SK-N-SH (cell line): Measurements from ENCODE around the gene MBD4. TPM values are rescaled to one million over a fixed set of nuclear protein-coding genes. Genes with fewer than 3 reads are reported as not detected.
"Not testable (repeated sequence)": the region's sequence is repeated elsewhere in the genome, so short reads cannot be mapped to it uniquely, and the experiment has no call there.

ENCODE experiments used
- CTCF ChIA-PET: fragments of 300-600, 350-600 bp; formaldehyde crosslinking; extraction: SDS; loops from one replicate; lab custom pipeline; 2021; lab: Yijun Ruan, JAX
- POLR2A ChIA-PET: fragments of 350-600 bp; sonication (Branson Sonifier 250); formaldehyde crosslinking; extraction: SDS; loops from one replicate; lab custom pipeline; 2020; ENCODE audit warnings: antibody characterized with exemption, inconsistent platforms; lab: Yijun Ruan, JAX
- DNase-seq: peaks from one replicate; pipeline ENCODE4 v3.0.0; 2012
- H2AFZ ChIP-seq: fragments of 200-600 bp; sonication (generic); 2 replicates; pipeline ENCODE4 v1.8.1; 2016; ENCODE audit warnings: antibody characterized with exemption, mild to moderate bottlenecking, low read depth
- H3F3A ChIP-seq: fragments of 200-600 bp; sonication (generic); replicated peaks from 2 replicates; pipeline ENCODE3; 2016; ENCODE audit warnings: antibody characterized with exemption, mild to moderate bottlenecking; ENCODE audit not compliant: insufficient read depth
- H3K27ac ChIP-seq, 2 experiments: fragments of 200-500 bp in 1 of 2; fragments of 200-600 bp in 1 of 2; sonication (Bioruptor generic) in 1 of 2; sonication (generic), shearing (Covaris generic) in 1 of 2; 2 replicates each; pipeline versions ENCODE4 v1.5.1 to v1.6.1; 2014 to 2016; ENCODE audit warnings: low read depth in 2 of 2, inconsistent platforms in 1 of 2, low read length in 1 of 2, mild to moderate bottlenecking in 1 of 2, mixed read lengths in 1 of 2
- H3K27me3 ChIP-seq: fragments of 200-600 bp; sonication (generic), shearing (Covaris generic); 2 replicates; pipeline ENCODE4 v1.6.1; 2016; ENCODE audit warnings: mixed run types; ENCODE audit not compliant: insufficient read depth
- H3K36me3 ChIP-seq, 2 experiments: fragments of 200-500 bp in 1 of 2; fragments of 200-600 bp in 1 of 2; sonication (Bioruptor generic) in 1 of 2; sonication (generic) in 1 of 2; replicated peaks in 1 of 2; 2 replicates each; pipeline versions ENCODE3 to v1.5.1; 2014 to 2016; ENCODE audit warnings: low read length in 1 of 2, mild to moderate bottlenecking in 1 of 2; ENCODE audit not compliant: insufficient read depth in 2 of 2, control insufficient read depth in 1 of 2
- H3K4me1 ChIP-seq, 2 experiments: fragments of 200-500 bp in 1 of 2; fragments of 200-600 bp in 1 of 2; sonication (Bioruptor generic) in 1 of 2; sonication (generic), shearing (Covaris generic) in 1 of 2; 2 replicates each; pipeline versions ENCODE4 v1.5.1 to v1.6.1; 2014 to 2016; ENCODE audit warnings: low read depth in 1 of 2, low read length in 1 of 2, mixed run types in 1 of 2; ENCODE audit not compliant: insufficient read depth in 2 of 2, control insufficient read depth in 1 of 2
- H3K4me2 ChIP-seq: fragments of 200-600 bp; sonication (generic), shearing (Covaris generic); 2 replicates; pipeline ENCODE4 v1.6.1; 2017; ENCODE audit warnings: mixed run types
- H3K4me3 ChIP-seq, 2 experiments: fragments of 200-500 bp in 1 of 2; fragments of 200-600 bp in 1 of 2; sonication (Bioruptor generic) in 1 of 2; sonication (generic), shearing (Covaris generic) in 1 of 2; 2 replicates each; pipeline versions ENCODE4 v1.5.1 to v1.8.1; 2014 to 2016; ENCODE audit warnings: low read depth in 2 of 2, inconsistent platforms in 1 of 2, low read length in 1 of 2, mild to moderate bottlenecking in 1 of 2, mixed read lengths in 1 of 2, moderate library complexity in 1 of 2
- H3K79me2 ChIP-seq: fragments of 200-600 bp; sonication (generic); 2 replicates; pipeline ENCODE4 v1.8.1; 2017; ENCODE audit warnings: mild to moderate bottlenecking; ENCODE audit not compliant: insufficient read depth
- H3K9ac ChIP-seq: fragments of 200-600 bp; sonication (generic); 2 replicates; pipeline ENCODE4 v1.6.1; 2017; ENCODE audit warnings: mixed run types
- H3K9me2 ChIP-seq: fragments of 200-600 bp; sonication (generic); 2 replicates; pipeline ENCODE4 v1.6.1; 2017; ENCODE audit warnings: mixed run types
- H3K9me3 ChIP-seq: fragments of 200-600 bp; sonication (generic); 2 replicates; pipeline ENCODE4 v1.6.1; 2017; ENCODE audit warnings: mixed run types, mild to moderate bottlenecking, moderate library complexity
- H4K20me1 ChIP-seq: fragments of 200-600 bp; sonication (generic); 2 replicates; pipeline ENCODE4 v1.6.1; 2017; ENCODE audit warnings: mild to moderate bottlenecking, mixed run types; ENCODE audit not compliant: insufficient read depth
- CHD2 ChIP-seq: fragments of 150-350 bp; IDR thresholded peaks from 2 replicates; pipeline ENCODE4 v1.6.1; 2018; ENCODE audit warnings: low read length; ENCODE audit not compliant: partially characterized antibody
- ELF1 ChIP-seq: IDR thresholded peaks from 2 replicates; pipeline ENCODE4 v1.4.0; 2012
- EP300 ChIP-seq, 2 experiments: IDR thresholded peaks; 2 replicates each; pipeline versions ENCODE4 v1.4.0 to v1.6.1; 2012; ENCODE audit warnings: borderline replicate concordance in 1 of 2, low read depth in 1 of 2, low read length in 1 of 2
- FOXJ3 ChIP-seq: sonication (generic); formaldehyde crosslinking; IDR thresholded peaks from 2 replicates; pipeline ENCODE4 v1.5.1; 2020; ENCODE audit warnings: mild to moderate bottlenecking, missing genetic modification reagents
- GATA2 ChIP-seq: sonication (generic); formaldehyde crosslinking; IDR thresholded peaks from 2 replicates; pipeline ENCODE4 v1.5.0; 2020; ENCODE audit warnings: mild to moderate bottlenecking, missing genetic modification reagents
- JUND ChIP-seq: IDR thresholded peaks from 2 replicates; pipeline ENCODE4 v1.4.0; 2012
- MXI1 ChIP-seq: IDR thresholded peaks from 2 replicates; pipeline ENCODE4 v1.6.1; 2012; ENCODE audit warnings: mild to moderate bottlenecking, low read depth, low read length, improper control_type of control experiment
- NFIC ChIP-seq: IDR thresholded peaks from 2 replicates; pipeline ENCODE4 v1.4.0; 2012; ENCODE audit warnings: borderline replicate concordance
- POLR2AphosphoS5 ChIP-seq: IDR thresholded peaks from 2 replicates; pipeline ENCODE4 v1.6.1; 2012; ENCODE audit warnings: low read depth, low read length
- RFX5 ChIP-seq: IDR thresholded peaks from 2 replicates; pipeline ENCODE4 v1.6.1; 2012; ENCODE audit warnings: mild to moderate bottlenecking, improper control_type of control experiment, low read length
- SIN3A ChIP-seq: IDR thresholded peaks from 2 replicates; pipeline ENCODE4 v1.6.1; 2012; ENCODE audit warnings: low read depth, mild to moderate bottlenecking, low read length, moderate library complexity, borderline replicate concordance
- TAF1 ChIP-seq: IDR thresholded peaks from 2 replicates; pipeline ENCODE4 v1.6.1; 2012; ENCODE audit warnings: low read depth, mild to moderate bottlenecking, low read length, moderate library complexity, borderline replicate concordance
- TEAD4 ChIP-seq: IDR thresholded peaks from 2 replicates; pipeline ENCODE4 v1.4.0; 2012; ENCODE audit warnings: mild to moderate bottlenecking, borderline replicate concordance; ENCODE audit not compliant: insufficient read depth
- YY1 ChIP-seq: IDR thresholded peaks from 2 replicates; pipeline ENCODE4 v1.4.0; 2012; ENCODE audit warnings: low read depth, mild to moderate bottlenecking
- WGBS: methylation state at CpG from one replicate; pipeline ENCODE4 v1.1.6; 2017; ENCODE audit warnings: low lambda C conversion rate; 5-methylcytosine and 5-hydroxymethylcytosine counted together
- polyA plus RNA-seq, 3 experiments: library from polyadenylated mRNA; depleted of rRNA; stranded (reverse); fragments of >200 nt; gene quantifications; 2 replicates each; pipeline ENCODE4 v1.2.3, GENCODE V29; 2012
- TF ChIP-seq, protein P1 (sequence below): IDR thresholded peaks from 2 replicates; pipeline ENCODE4 v1.4.0; 2012; ENCODE audit warnings: low read depth, borderline replicate concordance
- TF ChIP-seq, protein P2 (sequence below): IDR thresholded peaks from 2 replicates; pipeline ENCODE4 v1.4.0; 2012; ENCODE audit warnings: low read depth, borderline replicate concordance
- TF ChIP-seq, protein P3 (sequence below): fragments of 150-350 bp; IDR thresholded peaks from 2 replicates; pipeline ENCODE4 v1.6.1; 2017; ENCODE audit warnings: antibody characterized with exemption, low read length, low read depth, borderline replicate concordance

The MBD4 gene
- polyA plus RNA-seq, 1 of the 3 experiments (the other 2 are of a cell fraction) = 11.1 TPM

DNA sequence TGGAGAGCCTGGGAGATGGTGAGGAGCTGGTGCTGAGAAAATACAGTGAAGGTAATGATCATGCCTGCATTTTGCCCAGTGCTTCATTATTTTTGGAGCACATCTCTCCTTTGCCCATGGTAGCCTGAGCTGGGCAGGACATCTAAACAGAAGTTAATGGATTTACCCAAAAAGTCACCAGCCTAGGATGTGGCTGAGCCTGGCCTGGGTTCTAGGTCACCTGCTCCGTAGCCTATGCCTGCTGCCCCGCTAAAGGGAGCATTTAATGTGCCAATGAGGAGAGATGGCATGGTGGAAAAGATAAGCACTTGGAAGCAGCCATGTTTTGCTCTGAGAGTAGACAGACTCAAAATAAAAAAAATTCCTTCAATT is 46.9 kb upstream of the MBD4 start:
- ChIA-PET POLR2A (no interaction called here), CTCF (interaction anchor here (0.7 to 1.8 kb wide), 4 partner anchors 123 to 343 kb away, joined by 3 to 6 read pairs (median 4); no protein-coding TSS in a partner anchor)

DNA sequence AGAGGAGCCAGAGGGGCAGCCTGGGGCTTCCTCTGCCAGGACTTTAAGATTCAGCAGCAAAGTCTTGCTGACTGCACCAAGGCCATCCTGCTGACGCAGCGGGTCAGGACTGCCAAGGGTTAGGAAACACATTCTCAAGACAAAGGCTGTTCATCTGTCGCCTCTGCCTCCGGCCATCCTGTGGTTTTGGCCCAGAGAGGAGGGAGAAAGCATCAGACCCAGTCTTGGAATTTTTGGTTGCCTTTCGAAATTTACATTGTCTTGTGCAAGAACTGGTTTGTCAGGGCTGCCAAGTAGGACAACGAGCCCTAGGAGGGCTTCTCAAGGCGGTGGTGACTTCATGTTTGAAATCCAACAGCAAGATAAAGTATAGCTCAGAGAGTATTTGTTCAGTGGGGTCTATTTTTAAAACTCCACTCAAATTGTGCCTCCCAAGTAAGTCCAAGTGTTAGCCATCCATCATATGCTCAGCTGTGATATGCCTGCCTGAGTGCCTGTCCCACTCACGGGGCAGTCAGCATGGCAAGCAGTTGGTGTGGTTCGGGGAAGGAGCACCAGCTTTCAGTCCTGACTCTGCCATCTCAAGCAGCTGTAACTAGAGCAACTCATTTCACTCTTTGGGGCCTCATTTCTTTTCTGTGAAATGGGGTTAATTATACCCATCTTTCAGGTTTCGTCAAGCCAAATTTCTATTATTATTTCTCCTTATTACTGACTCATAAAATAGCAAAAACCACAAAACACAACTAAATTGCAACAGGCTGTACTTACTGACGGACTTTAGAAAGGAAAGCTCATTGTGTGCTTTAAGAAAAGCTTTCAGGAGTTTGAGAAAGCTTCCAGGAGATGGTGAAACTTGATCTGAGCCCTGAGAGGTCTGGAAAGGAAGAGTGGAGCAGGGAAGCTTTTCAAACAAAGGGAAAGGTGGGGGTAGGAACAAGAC is 46.2 kb upstream of the MBD4 start:
- Histone ChIP-seq H2AFZ (no peak overlapping the region), H3K27ac (peak overlapping the region in 1 of 2 experiments; percentile 20; a peak in 1 of 4 replicates), H3K4me2 (no peak overlapping the region), H3K4me3 (no peak overlapping the region), H4K20me1 (no peaks in the 10 kb centered on the region), H3K4me1 (peaks cover 0 to 10% of the 10 kb centered on the region in 2 experiments; a peak in 2 of 4 replicates), H3K27me3 (no peaks in the 10 kb centered on the region), H3K9ac (no peak overlapping the region), H3K9me2 (no peaks in the 10 kb centered on the region), H3F3A (peaks cover 1% of the 10 kb centered on the region), H3K36me3 (peaks cover 5 to 18% of the 10 kb centered on the region in 2 experiments), H3K9me3 (no peaks in the 10 kb centered on the region), H3K79me2 (no peaks in the 10 kb centered on the region)
- no peak for TF ChIP-seq ELF1
- TF ChIP-seq SIN3A = no peak
- TF ChIP-seq, protein P1, sequence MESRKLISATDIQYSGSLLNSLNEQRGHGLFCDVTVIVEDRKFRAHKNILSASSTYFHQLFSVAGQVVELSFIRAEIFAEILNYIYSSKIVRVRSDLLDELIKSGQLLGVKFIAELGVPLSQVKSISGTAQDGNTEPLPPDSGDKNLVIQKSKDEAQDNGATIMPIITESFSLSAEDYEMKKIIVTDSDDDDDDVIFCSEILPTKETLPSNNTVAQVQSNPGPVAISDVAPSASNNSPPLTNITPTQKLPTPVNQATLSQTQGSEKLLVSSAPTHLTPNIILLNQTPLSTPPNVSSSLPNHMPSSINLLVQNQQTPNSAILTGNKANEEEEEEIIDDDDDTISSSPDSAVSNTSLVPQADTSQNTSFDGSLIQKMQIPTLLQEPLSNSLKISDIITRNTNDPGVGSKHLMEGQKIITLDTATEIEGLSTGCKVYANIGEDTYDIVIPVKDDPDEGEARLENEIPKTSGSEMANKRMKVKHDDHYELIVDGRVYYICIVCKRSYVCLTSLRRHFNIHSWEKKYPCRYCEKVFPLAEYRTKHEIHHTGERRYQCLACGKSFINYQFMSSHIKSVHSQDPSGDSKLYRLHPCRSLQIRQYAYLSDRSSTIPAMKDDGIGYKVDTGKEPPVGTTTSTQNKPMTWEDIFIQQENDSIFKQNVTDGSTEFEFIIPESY = no peak
- no peak for TF ChIP-seq YY1
- TF ChIP-seq RFX5 = no peak
- TF ChIP-seq, protein P2, sequence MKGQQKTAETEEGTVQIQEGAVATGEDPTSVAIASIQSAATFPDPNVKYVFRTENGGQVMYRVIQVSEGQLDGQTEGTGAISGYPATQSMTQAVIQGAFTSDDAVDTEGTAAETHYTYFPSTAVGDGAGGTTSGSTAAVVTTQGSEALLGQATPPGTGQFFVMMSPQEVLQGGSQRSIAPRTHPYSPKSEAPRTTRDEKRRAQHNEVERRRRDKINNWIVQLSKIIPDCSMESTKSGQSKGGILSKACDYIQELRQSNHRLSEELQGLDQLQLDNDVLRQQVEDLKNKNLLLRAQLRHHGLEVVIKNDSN = no peak
- no peak for TF ChIP-seq TEAD4
- no peak for TF ChIP-seq CHD2
- TF ChIP-seq GATA2 (CRISPR knock-in tag) = no peak
- TF ChIP-seq FOXJ3 = no peak
- TF ChIP-seq JUND = no peak
- TF ChIP-seq, protein P3, sequence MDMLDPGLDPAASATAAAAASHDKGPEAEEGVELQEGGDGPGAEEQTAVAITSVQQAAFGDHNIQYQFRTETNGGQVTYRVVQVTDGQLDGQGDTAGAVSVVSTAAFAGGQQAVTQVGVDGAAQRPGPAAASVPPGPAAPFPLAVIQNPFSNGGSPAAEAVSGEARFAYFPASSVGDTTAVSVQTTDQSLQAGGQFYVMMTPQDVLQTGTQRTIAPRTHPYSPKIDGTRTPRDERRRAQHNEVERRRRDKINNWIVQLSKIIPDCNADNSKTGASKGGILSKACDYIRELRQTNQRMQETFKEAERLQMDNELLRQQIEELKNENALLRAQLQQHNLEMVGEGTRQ = no peak
- no peak for TF ChIP-seq TAF1
- ChIA-PET POLR2A (no interaction called here), CTCF (interaction anchor here (0.7 to 1.8 kb wide), 5 partner anchors 123 to 344 kb away, joined by 3 to 6 read pairs (median 4); no protein-coding TSS in a partner anchor)
- 86% methylated on average over 10 of the region's 11 CpGs for WGBS
- no peak for DNase-seq

More for the DNA sequence above, 46.9 kb upstream of the MBD4 start:
- H3K79me2 ChIP-seq = no peaks in the 10 kb centered on the region
- no peaks in the 10 kb centered on the region for H3K9me2 ChIP-seq
- TF ChIP-seq NFIC = no peak
- no peak for TF ChIP-seq YY1
- no peak for TF ChIP-seq POLR2AphosphoS5
- no peak for TF ChIP-seq FOXJ3
- no peak for TF ChIP-seq EP300 (IDR thresholded peaks at IDR 0.05; ENCODE audit: borderline replicate concordance in 1 of 2, low read depth in 1 of 2, low read length in 1 of 2)
- no peak for TF ChIP-seq MXI1
- H3F3A ChIP-seq = no peaks in the 10 kb centered on the region
- H3K27me3 ChIP-seq = no peaks in the 10 kb centered on the region
- H3K4me1 ChIP-seq = peaks cover 0 to 5% of the 10 kb centered on the region in 2 experiments; a peak in 1 of 4 replicates
- peaks cover 5 to 19% of the 10 kb centered on the region in 2 experiments for H3K36me3 ChIP-seq
- no peak overlapping the region for H3K4me2 ChIP-seq
- H4K20me1 ChIP-seq = no peaks in the 10 kb centered on the region
- H3K27ac ChIP-seq = peak overlapping the region in 1 of 2 experiments; percentile 20; a peak in 1 of 4 replicates
- DNase-seq = no peak
- H3K9ac ChIP-seq = no peak overlapping the region
- H3K9me3 ChIP-seq = no peaks in the 10 kb centered on the region
- H3K4me3 ChIP-seq = no peak overlapping the region
- WGBS = 100% methylated on average over 2 of the region's 2 CpGs
- no peak overlapping the region for H2AFZ ChIP-seq

DNA sequence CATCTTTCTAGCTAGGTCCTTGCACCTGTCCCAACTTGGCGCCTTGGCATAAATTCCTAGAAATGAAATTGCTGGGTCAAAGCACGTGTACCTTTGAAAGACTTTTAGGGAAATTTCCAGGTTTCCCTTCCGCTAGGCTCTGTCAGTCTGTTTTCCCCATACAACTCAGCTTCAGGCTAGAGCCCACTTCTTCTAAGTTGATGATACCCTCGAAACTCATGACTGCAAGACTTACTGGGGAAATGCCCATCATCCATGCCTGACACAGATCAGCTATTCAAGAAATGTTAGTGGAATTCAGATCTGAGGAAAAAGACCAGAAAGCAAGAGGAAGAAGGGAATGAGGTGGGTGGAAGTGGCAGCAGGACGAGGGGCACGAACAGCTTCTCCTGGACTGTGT is 45.4 kb upstream of the MBD4 start:
- H3K9me3 ChIP-seq, H2AFZ ChIP-seq, H3K27me3 ChIP-seq, H4K20me1 ChIP-seq, POLR2A ChIA-PET, DNase-seq, H3K79me2 ChIP-seq, H3K4me3 ChIP-seq, H3K9me2 ChIP-seq, H3K9ac ChIP-seq, H3F3A ChIP-seq, H3K4me2 ChIP-seq, H3K27ac ChIP-seq: not testable (repeated sequence)
- Histone ChIP-seq H3K36me3 (peaks cover 5 to 22% of the 10 kb centered on the region in 2 experiments), H3K4me1 (peaks cover 0 to 11% of the 10 kb centered on the region in 2 experiments; a peak in 2 of 4 replicates)
- WGBS = 96% methylated on average over 6 of the region's 6 CpGs
- CTCF ChIA-PET = interaction anchor here (0.6 to 1.5 kb wide), 2 partner anchors 120 to 345 kb away, joined by 3 to 4 read pairs; no protein-coding TSS in a partner anchor
